K562 (cell line): Measurements from ENCODE around the gene FMNL1. TPM values are rescaled to one million over a fixed set of nuclear protein-coding genes. Genes with fewer than 3 reads are reported as not detected.

Experiments used
- CCAR2 ChIP-seq: fragments of 200-400 bp; formaldehyde crosslinking; IDR thresholded peaks from 2 replicates; pipeline ENCODE4 v1.6.1; 2017; ENCODE audit warnings: mild to moderate bottlenecking, low read depth, low read length
- HDAC2 ChIP-seq: fragments of 450-650 bp; IDR thresholded peaks from 2 replicates; pipeline ENCODE4 v1.6.1; 2016; ENCODE audit warnings: mild to moderate bottlenecking
- JUND ChIP-seq, 2 experiments: IDR thresholded peaks; 2 replicates in 1 of 2; 3 replicates in 1 of 2; pipeline ENCODE4 v1.6.1; 2011; ENCODE audit warnings: borderline replicate concordance in 2 of 2, low read depth in 2 of 2, low read length in 2 of 2, improper control_type of control experiment in 1 of 2, missing biosample characterization in 1 of 2, missing genetic modification characterization in 1 of 2, missing genetic modification reagents in 1 of 2
- MEIS2 ChIP-seq: fragments of 450-650 bp; IDR thresholded peaks from 2 replicates; pipeline ENCODE4 v1.6.1; 2014; ENCODE audit warnings: mild to moderate bottlenecking; ENCODE audit not compliant: partially characterized antibody
- NCOA2 ChIP-seq, 2 experiments: fragments of 450-650 bp; IDR thresholded peaks; 2 replicates each; pipeline ENCODE4 v1.6.1; 2018; ENCODE audit warnings: mild to moderate bottlenecking in 2 of 2, moderate library complexity in 1 of 2; ENCODE audit not compliant: partially characterized antibody in 2 of 2
- NONO ChIP-seq, 2 experiments: fragments of 200-400 bp in 1 of 2; fragments of 450-650 bp in 1 of 2; formaldehyde crosslinking in 1 of 2; IDR thresholded peaks; 2 replicates each; pipeline ENCODE4 v1.6.1; 2017; ENCODE audit warnings: low read depth in 2 of 2, mild to moderate bottlenecking in 2 of 2, moderate library complexity in 2 of 2, low read length in 1 of 2
- PKNOX1 ChIP-seq: fragments of 450-650 bp; IDR thresholded peaks from 2 replicates; pipeline ENCODE4 v1.6.1; 2016
- RBM15 ChIP-seq: fragments of 200-400 bp; formaldehyde crosslinking; IDR thresholded peaks from 2 replicates; pipeline ENCODE4 v1.6.1; 2018; ENCODE audit warnings: mild to moderate bottlenecking, low read length, moderate library complexity; ENCODE audit not compliant: insufficient read depth
- RBM34 ChIP-seq: fragments of 200-400 bp; formaldehyde crosslinking; IDR thresholded peaks from 2 replicates; pipeline ENCODE4 v1.6.1; 2018; ENCODE audit warnings: low read length, borderline replicate concordance; ENCODE audit not compliant: insufficient read depth
- RUNX1 ChIP-seq: sonication (generic); IDR thresholded peaks from 2 replicates; pipeline ENCODE4 v1.6.1; 2016; ENCODE audit warnings: antibody characterized with exemption, low read depth
- TEAD1 ChIP-seq, 2 experiments: fragments of 450-650 bp in 1 of 2; sonication (generic) in 1 of 2; formaldehyde crosslinking; IDR thresholded peaks; 2 replicates each; pipeline versions ENCODE4 v1.4.0 to v1.8.0; 2020 to 2022; ENCODE audit warnings: mild to moderate bottlenecking in 2 of 2, missing genetic modification reagents in 1 of 2
- XRCC3 ChIP-seq: fragments of 450-650 bp; IDR thresholded peaks from 2 replicates; pipeline ENCODE4 v1.6.1; 2017; ENCODE audit warnings: mild to moderate bottlenecking, moderate library complexity
- ZBTB7A ChIP-seq: IDR thresholded peaks from 2 replicates; pipeline ENCODE4 v1.6.1; 2011; ENCODE audit warnings: low read depth, mild to moderate bottlenecking, low read length, moderate library complexity, borderline replicate concordance; ENCODE audit not compliant: control insufficient read depth
- ZNF124 ChIP-seq: sonication (generic); formaldehyde crosslinking; IDR thresholded peaks from 2 replicates; pipeline ENCODE4 v1.8.1; 2022; ENCODE audit warnings: missing genetic modification reagents
- ZNF408 ChIP-seq: fragments of 250-450 bp; sonication (Bioruptor Pico); IDR thresholded peaks from 2 replicates; pipeline ENCODE4 v1.4.0; 2020; ENCODE audit warnings: low read depth, mild to moderate bottlenecking, moderate library complexity
- ZNF41 ChIP-seq: fragments of 250-450 bp; sonication (Bioruptor Pico); conservative IDR thresholded peaks from 2 replicates; pipeline ENCODE4 v1.4.0; 2020; ENCODE audit warnings: mild to moderate bottlenecking
- ZNF436 ChIP-seq: fragments of 250-450, 450-650 bp; sonication (Bioruptor Pico); formaldehyde crosslinking; IDR thresholded peaks from 2 replicates; pipeline ENCODE4 v1.7.0; 2020; ENCODE audit warnings: mild to moderate bottlenecking
- ZNF449 ChIP-seq: fragments of 250-450 bp; sonication (Bioruptor Pico); IDR thresholded peaks from 2 replicates; pipeline ENCODE4 v1.8.0; 2022; ENCODE audit warnings: moderate library complexity, mild to moderate bottlenecking, inconsistent platforms
- ZNF780A ChIP-seq: fragments of 250-450 bp; sonication (Bioruptor Pico); IDR thresholded peaks from 2 replicates; pipeline ENCODE4 v1.5.0; 2021; ENCODE audit warnings: mild to moderate bottlenecking
- polyA plus RNA-seq, 8 experiments: library from polyadenylated mRNA; depleted of rRNA in 4 of 8; stranded (reverse) in 5 of 8; unstranded in 3 of 8; fragments of >200 nt; fragmentation: Nextera tagmentation in 2 of 8; fragmentation: Illumina TruSeq in 1 of 8; extraction: Ambion mirVana in 2 of 8; extraction: Trizol in 1 of 8; gene quantifications; 2 replicates each; pipeline versions ENCODE4 v1.2.1 to v1.2.3, GENCODE V29; 2011 to 2014; ENCODE audit warnings: inconsistent platforms in 1 of 8, missing spikeins in 1 of 8
- total RNA-seq, 7 experiments: library from RNA; depleted of rRNA in 6 of 7; stranded (reverse); fragments of >200 nt in 6 of 7; fragmentation: Illumina TruSeq in 2 of 7; extraction: Trizol in 2 of 7; gene quantifications; 2 replicates each; pipeline versions ENCODE4 v1.2.1 to v1.2.3, GENCODE V29; 2011 to 2021; ENCODE audit warnings: low replicate concordance in 1 of 7

FMNL1 gene
- total and polyA plus RNA-seq, 9 of the 15 experiments (the other 6 are each of a cell fraction or from before 2014, with no cell fraction given): 0.70 to 36.6 (median 7.7) TPM

- peak; percentile 74 for TF ChIP-seq PKNOX1
- no peak for TF ChIP-seq ZNF41 (CRISPR knock-in tag)
- no peak for TF ChIP-seq RBM34
- TF ChIP-seq HDAC2: peak; percentile 85
- TF ChIP-seq ZNF449 (CRISPR knock-in tag): no peak
- TF ChIP-seq JUND (IDR thresholded peaks at IDR 0.05; ENCODE audit: borderline replicate concordance, low read depth, low read length): peak; percentile 96
- TF ChIP-seq JUND (tag; IDR thresholded peaks at IDR 0.05; ENCODE audit: borderline replicate concordance, low read depth, low read length): peak; percentile 95; the same call in 2 of the 3 replicates
- TF ChIP-seq ZBTB7A: peak; percentile 68
- no peak for TF ChIP-seq ZNF408 (CRISPR knock-in tag)
- no peak for TF ChIP-seq ZNF124 (CRISPR knock-in tag)
- no peak for TF ChIP-seq XRCC3
- no peak for TF ChIP-seq TEAD1 (CRISPR knock-in tag; IDR thresholded peaks at IDR 0.05)
- peak; percentile 50 for TF ChIP-seq MEIS2
- TF ChIP-seq NCOA2 (IDR thresholded peaks at IDR 0.05; ENCODE audit: partially characterized antibody in 2 of 2): no peak
- no peak for TF ChIP-seq ZNF780A
- TF ChIP-seq RUNX1: no peak
- TF ChIP-seq RBM15: no peak
- no peak for TF ChIP-seq CCAR2
- no peak for TF ChIP-seq ZNF436 (CRISPR knock-in tag)
- TF ChIP-seq NONO (IDR thresholded peaks at IDR 0.05; ENCODE audit: low read depth in 2 of 2, low read length in 1 of 2): no peak
Observed at GRCh38 chr17:45228763-45229539, 7.3 kb downstream of the FMNL1 start (continued).
